ENCODE data around the gene ANKRD16.

- no peak for TF ChIP-seq EZH2 (IDR thresholded peaks at IDR 0.05; ENCODE audit: borderline replicate concordance, insufficient read depth, low read depth, low read length, poor library complexity, severe bottlenecking)
- TF ChIP-seq CTCF (IDR thresholded peaks at IDR 0.05): no peak
These were observed 1.3 kb upstream of the ANKRD16 start for GRCh38 chr10:5891009-5891408.

All from B cell (primary cell).